WTC11 (cell line): ENCODE measurements around the gene GNAO1. TPM values are rescaled to one million over a fixed set of nuclear protein-coding genes. Genes with fewer than 3 reads are reported as not detected.

Experiments used
- ATAC-seq: fragments of 200-7000 bp; cut with Tn5 transposase; 2 replicates; pipeline ENCODE4 v1.10.0; 2021; ENCODE audit warnings: mild to moderate bottlenecking, moderate library complexity
- CTCF ChIA-PET: fragments of 300-600 bp; sonication (Branson Sonifier 250); formaldehyde crosslinking; loops from one replicate; lab custom pipeline; 2021; ENCODE audit warnings: antibody characterized with exemption; lab: Charles Lee
- POLR2A ChIA-PET: fragments of 350-600 bp; sonication (Branson Sonifier 250); formaldehyde crosslinking; loops from one replicate; lab custom pipeline; 2021; ENCODE audit warnings: antibody characterized with exemption; lab: Charles Lee
- DNase-seq: peaks from one replicate; pipeline ENCODE4 v3.0.0; 2021; ENCODE audit warnings: low spot score
- H3K27ac Mint-ChIP-seq: 2 replicates; pipeline ENCODE4 v1.8.0; 2021; ENCODE audit warnings: mixed read lengths
- H3K27me3 Mint-ChIP-seq: 2 replicates; pipeline ENCODE4 v1.8.0; 2021; ENCODE audit warnings: low read depth, mild to moderate bottlenecking, moderate library complexity, mixed read lengths
- H3K36me3 Mint-ChIP-seq: 2 replicates; pipeline ENCODE4 v1.8.0; 2021; ENCODE audit warnings: mixed read lengths
- H3K4me1 Mint-ChIP-seq: 2 replicates; pipeline ENCODE4 v1.8.0; 2022; ENCODE audit warnings: mixed read lengths
- H3K4me3 Mint-ChIP-seq: 2 replicates; pipeline ENCODE4 v1.8.0; 2021; ENCODE audit warnings: mild to moderate bottlenecking, moderate library complexity, mixed read lengths
- H3K9me3 Mint-ChIP-seq: 2 replicates; pipeline ENCODE4 v1.8.0; 2021; ENCODE audit warnings: mixed read lengths
- ATF1 ChIP-seq: sonication (generic); formaldehyde crosslinking; IDR thresholded peaks from 2 replicates; pipeline ENCODE4 v1.8.1; 2023; ENCODE audit warnings: mild to moderate bottlenecking, moderate library complexity, missing genetic modification reagents
- ATF3 ChIP-seq: sonication (generic); formaldehyde crosslinking; conservative IDR thresholded peaks from 2 replicates; pipeline ENCODE4 v1.8.1; 2022; ENCODE audit warnings: mild to moderate bottlenecking, missing genetic modification reagents
- ERG ChIP-seq: fragments of 250-450 bp; sonication (Bioruptor Pico); IDR thresholded peaks from 2 replicates; pipeline ENCODE4 v1.8.0; 2021; ENCODE audit warnings: mild to moderate bottlenecking
- ETV6 ChIP-seq: sonication (generic); formaldehyde crosslinking; IDR thresholded peaks from 2 replicates; pipeline ENCODE4 v1.8.1; 2022; ENCODE audit warnings: mild to moderate bottlenecking, missing genetic modification reagents
- FOXJ3 ChIP-seq: sonication (generic); formaldehyde crosslinking; IDR thresholded peaks from 2 replicates; pipeline ENCODE4 v1.9.0; 2021; ENCODE audit warnings: missing genetic modification reagents, mild to moderate bottlenecking, borderline replicate concordance
- FOXK1 ChIP-seq: sonication (generic); formaldehyde crosslinking; IDR thresholded peaks from 2 replicates; pipeline ENCODE4 v1.8.0; 2022; ENCODE audit warnings: mild to moderate bottlenecking, moderate library complexity, missing genetic modification reagents
- GABPB1 ChIP-seq: sonication (generic); formaldehyde crosslinking; IDR thresholded peaks from 2 replicates; pipeline ENCODE4 v1.8.1; 2023; ENCODE audit warnings: mild to moderate bottlenecking, missing genetic modification reagents
- JUN ChIP-seq: sonication (generic); formaldehyde crosslinking; IDR thresholded peaks from 2 replicates; pipeline ENCODE4 v1.8.0; 2023; ENCODE audit warnings: mild to moderate bottlenecking, missing genetic modification reagents
- NFE2L1 ChIP-seq: sonication (generic); formaldehyde crosslinking; IDR thresholded peaks from 2 replicates; pipeline ENCODE4 v1.8.1; 2023; ENCODE audit warnings: missing genetic modification reagents
- NR3C1 ChIP-seq: sonication (generic); formaldehyde crosslinking; conservative IDR thresholded peaks from 2 replicates; pipeline ENCODE4 v1.8.1; 2023; ENCODE audit warnings: low read depth, mild to moderate bottlenecking, missing genetic modification reagents
- PREB ChIP-seq: sonication (generic); formaldehyde crosslinking; IDR thresholded peaks from 2 replicates; pipeline ENCODE4 v1.8.1; 2022; ENCODE audit warnings: mild to moderate bottlenecking, missing genetic modification reagents, moderate library complexity, borderline replicate concordance
- RORB ChIP-seq: fragments of 250-450 bp; sonication (Bioruptor Pico); IDR thresholded peaks from 2 replicates; pipeline ENCODE4 v1.9.0; 2021; ENCODE audit warnings: mild to moderate bottlenecking
- ZNF121 ChIP-seq: sonication (generic); formaldehyde crosslinking; IDR thresholded peaks from 2 replicates; pipeline ENCODE4 v1.8.0; 2023; ENCODE audit warnings: missing genetic modification reagents
- ZNF138 ChIP-seq: sonication (generic); formaldehyde crosslinking; conservative IDR thresholded peaks from 2 replicates; pipeline ENCODE4 v1.8.1; 2022; ENCODE audit warnings: mild to moderate bottlenecking, moderate library complexity, missing genetic modification reagents
- ZNF263 ChIP-seq: sonication (generic); formaldehyde crosslinking; IDR thresholded peaks from 2 replicates; pipeline ENCODE4 v1.8.1; 2022; ENCODE audit warnings: low read depth, mild to moderate bottlenecking, moderate library complexity, missing genetic modification reagents
- ZNF512 ChIP-seq: sonication (generic); formaldehyde crosslinking; IDR thresholded peaks from 2 replicates; pipeline ENCODE4 v1.8.1; 2022; ENCODE audit warnings: missing genetic modification reagents, borderline replicate concordance
- ZSCAN18 ChIP-seq: fragments of 250-450 bp; sonication (Bioruptor Pico); IDR thresholded peaks from 2 replicates; pipeline ENCODE4 v2.1.2; 2022; ENCODE audit warnings: mild to moderate bottlenecking, moderate library complexity
- total RNA-seq: library from RNA; stranded (reverse); gene quantifications from 3 replicates; pipeline ENCODE4 v1.2.3, GENCODE V29; 2021

The GNAO1 gene
- total RNA-seq, 1 experiment from 2014 or later = 30.6 TPM

DNA sequence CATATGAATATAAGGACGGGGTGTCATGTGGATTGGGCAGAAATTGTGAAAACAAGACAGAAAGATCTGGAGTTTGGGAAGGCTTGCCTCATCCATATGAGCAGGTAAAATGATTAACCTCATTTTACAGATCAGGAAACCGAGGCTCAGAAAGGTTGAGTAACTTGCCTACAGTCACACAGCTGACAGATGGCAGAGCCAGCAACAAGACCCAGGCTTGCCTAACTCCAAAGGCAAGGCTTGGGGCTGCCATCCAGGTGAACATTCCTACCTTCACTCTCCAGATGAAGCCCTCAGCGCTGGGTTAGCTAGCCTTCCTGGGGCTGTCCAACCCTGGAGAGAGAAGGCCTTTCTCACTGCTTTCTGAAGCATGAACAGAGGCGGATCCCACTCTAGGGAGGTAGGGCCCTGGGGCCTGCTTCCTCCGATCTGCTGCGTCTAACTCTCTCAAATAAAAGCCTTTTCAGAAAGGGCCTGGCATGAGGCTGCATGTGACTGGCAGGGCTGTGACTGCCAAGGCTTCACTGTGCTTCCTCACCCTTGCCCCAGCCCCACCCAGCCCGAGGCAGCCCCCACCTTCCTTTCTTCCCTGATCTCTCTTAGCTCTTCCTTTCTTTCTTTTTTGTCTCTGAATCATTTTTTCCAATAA is 107.8 kb downstream of the GNAO1 start (continued):
- no peak for TF ChIP-seq ZSCAN18
- no peak for TF ChIP-seq JUN (CRISPR knock-in tag)
- TF ChIP-seq NR3C1 (CRISPR knock-in tag) = no peak

GRCh38 chr16:56300242-56300623 is 108.9 kb downstream of the GNAO1 start:
- Mint-ChIP-seq H3K36me3 (no peaks in the 10 kb centered on the region), H3K4me1 (peaks cover 28% of the 10 kb centered on the region), H3K27me3 (peaks cover 18% of the 10 kb centered on the region), H3K9me3 (no peaks in the 10 kb centered on the region), H3K27ac (no peak overlapping the region), H3K4me3 (no peak overlapping the region)
- CTCF ChIA-PET = interaction anchor here (1.2 to 8.2 kb wide), 3 partner anchors 11 to 23 kb away, joined by 3 to 36 read pairs (median 9); no protein-coding TSS in a partner anchor
- TF ChIP-seq FOXJ3 (CRISPR knock-in tag) (no peak), ATF3 (CRISPR knock-in tag) (no peak)
- POLR2A ChIA-PET = no interaction called here
- ATAC-seq = no peak
- no peak for DNase-seq

DNA sequence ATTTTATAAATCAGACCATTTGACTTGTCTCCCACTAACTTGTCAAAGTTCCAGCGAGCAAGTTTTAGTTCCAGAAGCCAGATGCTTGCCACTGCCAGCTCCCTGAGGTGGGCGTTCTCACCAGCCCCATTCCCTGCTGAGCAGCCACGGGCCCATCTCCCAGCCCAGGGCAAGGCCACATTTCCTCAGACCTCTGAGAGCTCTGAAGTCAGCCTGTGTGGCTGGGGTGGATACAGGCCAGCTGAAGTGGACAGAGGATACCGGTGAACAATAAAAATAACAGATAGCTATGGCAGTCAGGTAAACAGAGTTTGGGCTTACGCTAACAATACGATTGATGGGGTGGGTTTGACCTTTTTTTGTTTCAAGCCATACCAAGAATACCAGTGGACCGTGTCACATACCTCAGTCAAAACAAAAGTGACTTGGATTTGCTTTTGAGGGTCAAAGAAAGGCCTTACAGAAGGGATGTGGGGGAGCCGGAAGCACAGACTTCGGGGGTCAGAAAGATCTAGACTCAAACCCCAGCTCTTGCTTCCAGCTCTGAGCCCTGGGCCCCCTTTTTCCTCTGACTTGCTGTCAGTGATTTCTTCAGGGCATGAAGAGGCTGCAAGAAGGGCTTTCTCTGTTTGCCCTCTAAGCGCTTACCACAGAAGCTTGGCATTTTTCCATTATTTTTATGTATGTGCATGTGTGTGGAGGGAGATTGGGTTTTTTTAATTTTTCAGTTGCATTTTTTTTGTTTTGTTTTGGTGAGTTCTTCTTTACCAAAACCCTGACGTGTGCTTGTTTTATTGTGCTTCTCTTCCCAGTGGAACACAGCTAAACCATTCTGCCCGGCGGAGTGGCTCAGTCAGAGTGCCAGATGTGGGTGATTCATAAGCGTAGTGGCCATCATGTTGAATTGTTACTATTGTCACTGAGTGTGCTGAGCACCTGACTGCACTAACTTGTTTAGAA is 109.9 kb downstream of the GNAO1 start:
- DNase-seq = no peak
- TF ChIP-seq FOXK1 = no peak
- TF ChIP-seq GABPB1 = no peak
- TF ChIP-seq ETV6 (CRISPR knock-in tag) = no peak
- no peak for TF ChIP-seq ERG (CRISPR knock-in tag)
- TF ChIP-seq RORB (CRISPR knock-in tag) = no peak
- no peak for TF ChIP-seq NFE2L1
- TF ChIP-seq PREB (CRISPR knock-in tag) = no peak
- TF ChIP-seq ATF1 (CRISPR knock-in tag) = no peak
- no peak for TF ChIP-seq ZNF138 (CRISPR knock-in tag)
- TF ChIP-seq ZNF512 = no peak
- TF ChIP-seq ZNF121 = no peak
- TF ChIP-seq ZNF263 (CRISPR knock-in tag) = no peak
- POLR2A ChIA-PET = interaction anchor here (0.5 kb wide), 1 partner anchor 1727 kb away, joined by 6 read pairs; no protein-coding TSS in a partner anchor
- H3K36me3 Mint-ChIP-seq = no peaks in the 10 kb centered on the region
- peaks cover 10% of the 10 kb centered on the region for H3K27me3 Mint-ChIP-seq
- H3K4me3 Mint-ChIP-seq = no peak overlapping the region
- H3K9me3 Mint-ChIP-seq = no peaks in the 10 kb centered on the region
- H3K4me1 Mint-ChIP-seq = peaks cover 28% of the 10 kb centered on the region
- CTCF ChIA-PET = interaction anchor here (1.2 to 8.2 kb wide), 5 partner anchors 10 to 356 kb away, joined by 3 to 36 read pairs (median 3); no protein-coding TSS in a partner anchor
- no peak overlapping the region for H3K27ac Mint-ChIP-seq
- ATAC-seq = no peak
